Activated CD8-positive, alpha-beta T cell treated with anti-CD3 and anti-CD28 coated beads, Interleukin-2, amount 10 ng/mL, durations not matched to agents 7 days and 5 days (primary cell): ENCODE measurements around the gene ZFP69B. TPM values are rescaled to one million over a fixed set of nuclear protein-coding genes. Genes with fewer than 3 reads are reported as not detected.

Experiments
- ATAC-seq: fragments of 150-1000 bp; cut with Tn5 transposase; one replicate; pipeline ENCODE4 v1.10.0; 2021; ENCODE audit warnings: moderate library complexity
- CTCF ChIA-PET: fragments of 350-600 bp; sonication (Branson Sonifier 250); formaldehyde crosslinking; loops from one replicate; lab custom pipeline; 2021; ENCODE audit warnings: antibody characterized with exemption; lab: Charles Lee
- POLR2A ChIA-PET: fragments of 350-600 bp; sonication (Branson Sonifier 250); formaldehyde crosslinking; loops from one replicate; lab custom pipeline; 2021; ENCODE audit warnings: antibody characterized with exemption; lab: Charles Lee
- DNase-seq: peaks from one replicate; pipeline ENCODE4 v3.0.0-alpha.2; 2020
- H3K27ac Mint-ChIP-seq: one replicate; pipeline ENCODE4 v1.8.0; 2021; ENCODE audit warnings: mild to moderate bottlenecking, mixed read lengths
- H3K27me3 Mint-ChIP-seq: one replicate; pipeline ENCODE4 v1.8.0; 2021; ENCODE audit warnings: low read depth, mixed read lengths
- H3K36me3 Mint-ChIP-seq: one replicate; pipeline ENCODE4 v1.8.0; 2021; ENCODE audit warnings: low read depth, mixed read lengths
- H3K4me1 Mint-ChIP-seq: one replicate; pipeline ENCODE4 v1.8.0; 2021; ENCODE audit warnings: low read depth, mixed read lengths
- H3K4me3 Mint-ChIP-seq: one replicate; pipeline ENCODE4 v1.8.0; 2021; ENCODE audit warnings: mild to moderate bottlenecking, mixed read lengths
- H3K9me3 Mint-ChIP-seq: one replicate; pipeline ENCODE4 v1.8.0; 2022; ENCODE audit warnings: mixed read lengths; ENCODE audit not compliant: insufficient read depth
- total RNA-seq, 2 experiments: library from RNA; stranded (reverse); gene quantifications; one replicate each; pipeline ENCODE4 v1.2.3, GENCODE V29; 2021

The ZFP69B gene
- 1 to 10 TPM; 3.6 to 3.8 TPM for total RNA-seq

DNA sequence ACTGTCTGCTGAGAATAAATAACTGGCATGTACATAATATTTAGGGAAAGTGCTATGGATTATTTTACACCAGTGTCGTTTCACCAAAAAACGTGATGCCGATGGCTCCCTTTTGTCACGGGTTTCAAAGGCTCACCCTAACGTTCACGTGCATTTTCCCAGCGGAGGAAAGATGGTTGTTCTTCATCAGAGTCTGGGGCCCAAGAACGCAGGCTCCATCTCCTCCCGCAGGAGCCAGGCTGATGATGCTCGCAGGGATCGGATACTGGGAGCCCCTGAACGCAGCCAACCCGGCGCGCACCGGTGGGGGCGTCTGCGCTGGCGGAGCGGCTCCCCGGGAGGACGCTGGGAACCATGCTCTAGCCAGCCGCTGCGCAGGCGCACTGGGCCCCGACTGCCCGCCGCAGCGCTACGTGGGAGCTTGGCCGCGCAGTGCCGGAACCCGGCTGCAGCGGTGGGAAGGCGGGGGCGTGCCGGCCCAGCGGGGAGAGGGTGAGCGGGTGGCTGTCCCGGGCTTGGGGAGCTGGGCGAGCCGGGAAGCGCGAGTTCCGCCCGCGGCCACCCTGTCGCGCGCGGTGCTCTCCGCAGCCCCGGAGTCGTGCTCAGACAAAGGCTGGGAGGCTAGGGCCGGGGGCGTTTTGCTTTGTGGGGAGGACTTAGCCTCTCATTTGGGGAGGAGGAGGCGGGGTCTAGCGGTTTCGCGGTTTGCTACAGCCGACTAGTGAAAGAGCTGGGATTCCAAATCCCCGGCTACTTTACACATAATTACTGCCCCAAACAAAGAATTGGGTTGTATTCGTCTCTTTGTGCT, at the start of gene ZFP69B:
TSS of gene ZFP69B (plus strand) at position 793 of the 811 bp plus-strand sequence. CDS start 486 bp downstream, outside the sequence.
- peaks cover 40% of the 10 kb centered on the region for H3K9me3 Mint-ChIP-seq
- POLR2A ChIA-PET: interaction anchor here (0.6 to 1.3 kb wide), 7 partner anchors 12 to 91 kb away, joined by 3 to 5 read pairs (median 4); partner anchors contain the start of gene ZNF684
- no peaks in the 10 kb centered on the region for H3K27me3 Mint-ChIP-seq
- peaks cover 60% of the 10 kb centered on the region for H3K36me3 Mint-ChIP-seq
- CTCF ChIA-PET: interaction anchor here (1.0 to 2.1 kb wide), 8 partner anchors 12 to 306 kb away, joined by 3 to 5 read pairs (median 4); no protein-coding TSS in a partner anchor
- peak; percentile 90 for DNase-seq
- peak; percentile 93 for ATAC-seq
- peaks cover 29% of the 10 kb centered on the region for H3K4me1 Mint-ChIP-seq
- H3K27ac Mint-ChIP-seq: peak within 1 kb of the TSS; percentile 82
- peak within 1 kb of the TSS; percentile 88 for H3K4me3 Mint-ChIP-seq

GRCh38 chr1:40401473-40402201, 48.6 kb upstream of the ZFP69B start:
- H3K27me3 Mint-ChIP-seq: no peaks in the 10 kb centered on the region
- DNase-seq (no peak), ATAC-seq (no peak)
- H3K4me3 Mint-ChIP-seq: no peak overlapping the region
- H3K9me3 Mint-ChIP-seq: no peaks in the 10 kb centered on the region
- H3K4me1 Mint-ChIP-seq: peaks cover 71% of the 10 kb centered on the region
- ChIA-PET CTCF (interaction anchor here (2.7 to 9.0 kb wide), 3 partner anchors 15 to 86 kb away, joined by 14 to 206 read pairs (median 21); no protein-coding TSS in a partner anchor), POLR2A (interaction anchor here (2.3 to 8.9 kb wide), 2 partner anchors 15 to 28 kb away, joined by 11 to 149 read pairs; partner anchors contain the start of gene SMAP2)
- peaks cover 27% of the 10 kb centered on the region for H3K36me3 Mint-ChIP-seq
- H3K27ac Mint-ChIP-seq: peak overlapping the region; percentile 31

DNA sequence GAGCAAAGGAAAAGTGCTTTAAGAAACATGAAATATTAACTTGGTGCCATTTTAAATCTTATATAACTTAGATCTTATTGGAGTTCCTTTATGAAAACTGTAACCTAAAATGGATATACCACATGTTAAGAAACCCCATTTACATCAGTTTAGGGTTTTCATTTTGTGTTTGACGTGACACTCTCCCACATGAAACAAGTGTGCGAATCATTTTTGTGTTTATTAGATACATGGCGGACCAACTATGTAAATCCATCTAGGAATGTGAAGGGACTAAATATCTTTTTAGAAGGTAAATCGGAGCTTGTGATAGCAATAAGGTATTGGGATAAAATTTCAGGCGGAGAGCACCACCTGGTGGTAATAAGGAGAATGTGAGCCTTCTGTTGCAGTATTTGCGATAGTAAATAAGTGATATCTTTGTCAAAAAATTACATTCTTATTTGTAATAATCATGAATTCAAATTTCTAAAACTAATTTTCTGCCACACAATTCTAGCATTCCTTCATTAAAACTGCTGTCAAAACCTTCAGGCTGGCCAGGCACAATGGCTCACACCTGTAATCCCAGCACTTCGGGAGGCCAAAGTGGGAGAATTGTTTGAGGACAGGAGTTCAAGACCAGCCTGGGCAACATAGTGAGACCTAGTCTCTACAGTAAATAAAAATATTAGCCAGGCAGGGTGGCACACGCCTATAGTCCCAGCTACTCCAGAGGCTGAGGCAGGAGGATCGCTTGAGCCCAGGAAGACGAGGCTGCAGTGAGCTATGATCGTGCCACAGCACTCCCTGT, 45.4 kb upstream of the ZFP69B start:
- POLR2A ChIA-PET: interaction anchor here (1.1 to 8.9 kb wide), 5 partner anchors 10 to 243 kb away, joined by 3 to 149 read pairs (median 7); partner anchors contain the start of genes RLF and SMAP2
- DNase-seq (peak; percentile 67), ATAC-seq (peak; percentile 57)
- Mint-ChIP-seq H3K27ac (peak overlapping the region; percentile 75), H3K4me1 (peaks cover 52% of the 10 kb centered on the region), H3K36me3 (peaks cover 34% of the 10 kb centered on the region), H3K27me3 (no peaks in the 10 kb centered on the region), H3K9me3 (no peaks in the 10 kb centered on the region), H3K4me3 (no peak overlapping the region)
- CTCF ChIA-PET: interaction anchor here (0.6 to 9.0 kb wide), 25 partner anchors 9 to 372 kb away, joined by 3 to 206 read pairs (median 4); partner anchors contain the start of genes COL9A2, SMAP2, ZFP69B and ZNF684

- ChIA-PET POLR2A (interaction anchor here (1.1 to 8.9 kb wide), 4 partner anchors 20 to 244 kb away, joined by 3 to 149 read pairs (median 10); partner anchors contain the start of genes RLF and SMAP2), CTCF (interaction anchor here (1.3 to 9.0 kb wide), 13 partner anchors 19 to 262 kb away, joined by 3 to 206 read pairs (median 16); partner anchors contain the start of genes COL9A2, SMAP2, ZFP69B and ZNF684)
- Mint-ChIP-seq H3K4me3 (no peak overlapping the region), H3K4me1 (peaks cover 42% of the 10 kb centered on the region), H3K9me3 (no peaks in the 10 kb centered on the region), H3K27me3 (no peaks in the 10 kb centered on the region), H3K27ac (no peak overlapping the region), H3K36me3 (peaks cover 32% of the 10 kb centered on the region)
- ATAC-seq: no peak
- DNase-seq: no peak
These were observed 44.5 kb upstream of the ZFP69B start for GRCh38 chr1:40405812-40406211.

- Mint-ChIP-seq H3K4me1 (peaks cover 32% of the 10 kb centered on the region), H3K36me3 (peaks cover 39% of the 10 kb centered on the region), H3K4me3 (no peak overlapping the region), H3K27ac (no peak overlapping the region), H3K27me3 (no peaks in the 10 kb centered on the region), H3K9me3 (no peaks in the 10 kb centered on the region)
- CTCF ChIA-PET: interaction anchor here (0.9 to 6.6 kb wide), 9 partner anchors 8 to 263 kb away, joined by 3 to 200 read pairs (median 5); no protein-coding TSS in a partner anchor
- POLR2A ChIA-PET: interaction anchor here (0.6 to 3.0 kb wide), 2 partner anchors 19 to 34 kb away, joined by 3 to 8 read pairs; partner anchors contain the start of gene SMAP2
- ATAC-seq (no peak), DNase-seq (no peak)
These were observed 42.8 kb upstream of the ZFP69B start for GRCh38 chr1:40407453-40407852.

DNA sequence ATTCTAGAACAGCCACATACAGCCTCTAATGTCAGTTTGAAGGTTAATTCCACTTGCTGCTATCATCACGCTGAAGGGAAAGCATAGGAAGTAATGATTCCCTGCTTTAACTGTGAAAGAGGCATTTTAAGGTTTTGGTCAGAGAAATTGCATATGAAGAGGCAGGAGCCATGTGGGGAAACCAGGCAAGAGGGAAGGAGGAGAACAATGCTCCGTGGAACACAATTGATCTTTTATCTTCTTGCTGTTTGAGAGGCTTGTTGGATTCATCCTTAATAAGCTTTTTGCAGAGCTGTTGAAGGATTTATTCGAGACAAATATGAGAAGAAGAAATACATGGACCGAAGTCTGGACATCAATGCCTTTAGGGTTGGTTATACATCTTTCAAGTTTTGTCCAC, 40.8 kb upstream of the ZFP69B start:
- H3K27me3 Mint-ChIP-seq: no peaks in the 10 kb centered on the region
- ATAC-seq (no peak), DNase-seq (no peak)
- no peaks in the 10 kb centered on the region for H3K9me3 Mint-ChIP-seq
- ChIA-PET POLR2A (no interaction called here), CTCF (interaction anchor here (1.2 to 3.0 kb wide), 2 partner anchors 94 to 265 kb away, joined by 4 to 14 read pairs; no protein-coding TSS in a partner anchor)
- peaks cover 53% of the 10 kb centered on the region for H3K36me3 Mint-ChIP-seq
- H3K27ac Mint-ChIP-seq: peak overlapping the region; percentile 12
- H3K4me3 Mint-ChIP-seq: no peak overlapping the region
- H3K4me1 Mint-ChIP-seq: peaks cover 32% of the 10 kb centered on the region

GRCh38 chr1:40411294-40411693, 39.0 kb upstream of the ZFP69B start:
- no peak overlapping the region for H3K27ac Mint-ChIP-seq
- DNase-seq (no peak), ATAC-seq (no peak)
- CTCF ChIA-PET: interaction anchor here (0.8 to 3.3 kb wide), 6 partner anchors 11 to 267 kb away, joined by 3 to 15 read pairs (median 6); no protein-coding TSS in a partner anchor
- H3K27me3 Mint-ChIP-seq: no peaks in the 10 kb centered on the region
- no peaks in the 10 kb centered on the region for H3K9me3 Mint-ChIP-seq
- POLR2A ChIA-PET: no interaction called here
- H3K4me1 Mint-ChIP-seq: peaks cover 32% of the 10 kb centered on the region
- H3K36me3 Mint-ChIP-seq: peaks cover 68% of the 10 kb centered on the region
- no peak overlapping the region for H3K4me3 Mint-ChIP-seq

- ATAC-seq (no peak), DNase-seq (no peak)
- peak overlapping the region; percentile 13 for H3K27ac Mint-ChIP-seq
- peaks cover 73% of the 10 kb centered on the region for H3K36me3 Mint-ChIP-seq
- POLR2A ChIA-PET: no interaction called here
- peaks cover 32% of the 10 kb centered on the region for H3K4me1 Mint-ChIP-seq
- H3K9me3 Mint-ChIP-seq: no peaks in the 10 kb centered on the region
- CTCF ChIA-PET: interaction anchor here (0.8 to 3.3 kb wide), 5 partner anchors 12 to 268 kb away, joined by 5 to 15 read pairs (median 6); no protein-coding TSS in a partner anchor
- no peaks in the 10 kb centered on the region for H3K27me3 Mint-ChIP-seq
- no peak overlapping the region for H3K4me3 Mint-ChIP-seq
These were observed 38.4 kb upstream of the ZFP69B start for GRCh38 chr1:40411843-40412242.

GRCh38 chr1:40413527-40414252, 36.6 kb upstream of the ZFP69B start:
- ATAC-seq: peak; percentile 60
- no peak for DNase-seq
- ChIA-PET POLR2A (no interaction called here), CTCF (interaction anchor here (1.5 kb wide), 1 partner anchor 75 kb away, joined by 4 read pairs; no protein-coding TSS in a partner anchor)
- no peak overlapping the region for H3K4me3 Mint-ChIP-seq
- H3K4me1 Mint-ChIP-seq: peaks cover 32% of the 10 kb centered on the region
- peak overlapping the region; percentile 75 for H3K27ac Mint-ChIP-seq
- H3K36me3 Mint-ChIP-seq: peaks cover 83% of the 10 kb centered on the region
- H3K9me3 Mint-ChIP-seq: no peaks in the 10 kb centered on the region
- no peaks in the 10 kb centered on the region for H3K27me3 Mint-ChIP-seq

- no peaks in the 10 kb centered on the region for H3K27me3 Mint-ChIP-seq
- DNase-seq (peak; percentile 35), ATAC-seq (peak; percentile 70)
- H3K4me3 Mint-ChIP-seq: no peak overlapping the region
- ChIA-PET CTCF (interaction anchor here (1.5 kb wide), 1 partner anchor 76 kb away, joined by 4 read pairs; no protein-coding TSS in a partner anchor), POLR2A (no interaction called here)
- peaks cover 81% of the 10 kb centered on the region for H3K36me3 Mint-ChIP-seq
- peaks cover 32% of the 10 kb centered on the region for H3K4me1 Mint-ChIP-seq
- H3K9me3 Mint-ChIP-seq: no peaks in the 10 kb centered on the region
- peak overlapping the region; percentile 75 for H3K27ac Mint-ChIP-seq
These were observed 35.9 kb upstream of the ZFP69B start for GRCh38 chr1:40414331-40414730.
